ENCODE results near the gene BCR.

Gene BCR

GRCh38 chr22:23246982-23247766 is 66.9 kb downstream of the BCR start:
- no peak for DNase-seq

- no peak for DNase-seq
Observed at GRCh38 chr22:23248583-23248982, 68.3 kb downstream of the BCR start.

- DNase-seq: no peak
Observed at GRCh38 chr22:23250056-23250784, 69.9 kb downstream of the BCR start.

GRCh38 chr22:23250785-23251363 is 70.6 kb downstream of the BCR start:
- no peak for DNase-seq

- no peak for DNase-seq
Observed at GRCh38 chr22:23251445-23252093, 71.3 kb downstream of the BCR start.

GRCh38 chr22:23253475-23254055 is 73.3 kb downstream of the BCR start:
- no peak for DNase-seq

- no peak for DNase-seq
Observed at GRCh38 chr22:23255506-23256170, 75.3 kb downstream of the BCR start.

GRCh38 chr22:23256171-23256932 is 76.0 kb downstream of the BCR start:
- DNase-seq: no peak

- DNase-seq: no peak
Observed at GRCh38 chr22:23256986-23257888, 76.9 kb downstream of the BCR start.

GRCh38 chr22:23257889-23258825 is 77.8 kb downstream of the BCR start:
- no peak for DNase-seq

GRCh38 chr22:23258826-23259170 is 78.5 kb downstream of the BCR start:
- DNase-seq: no peak

- DNase-seq: no peak
Observed at GRCh38 chr22:23259916-23260644, 79.8 kb downstream of the BCR start.

- DNase-seq: no peak
Observed at GRCh38 chr22:23260645-23261581, 80.6 kb downstream of the BCR start.

- no peak for DNase-seq
Observed at GRCh38 chr22:23261900-23262450, 81.7 kb downstream of the BCR start.

GRCh38 chr22:23262518-23263332 is 82.4 kb downstream of the BCR start:
- no peak for DNase-seq

Measured in effector CD4-positive, alpha-beta T cell (primary cell).